H1 (cell line): ENCODE measurements around the gene RGS8. TPM values are rescaled to one million over a fixed set of nuclear protein-coding genes. Genes with fewer than 3 reads are reported as not detected.

Experiments used
- CTCF ChIA-PET: fragments of 300-600 bp; sonication (Branson Sonifier 250); formaldehyde crosslinking; loops from one replicate; lab custom pipeline; 2021; ENCODE audit not compliant: partially characterized antibody; lab: Charles Lee
- POLR2A ChIA-PET: fragments of 300-600 bp; sonication (Branson Sonifier 250); formaldehyde crosslinking; loops from one replicate; lab custom pipeline; 2021; ENCODE audit warnings: inconsistent platforms; ENCODE audit not compliant: partially characterized antibody; lab: Charles Lee
- DNase-seq, 2 experiments: peaks; one replicate each; pipeline versions ENCODE4 v3.0.0 to v3.0.0-alpha.2; 2010 to 2022; ENCODE audit warnings: low spot score in 2 of 2, low read depth in 1 of 2, mixed read lengths in 1 of 2
- FAIRE-seq: peaks from 2 replicates; lab custom pipeline; 2011; peaks lifted over from hg19 to GRCh38; lab: Jason Lieb, UNC
- H2AFZ ChIP-seq: 2 replicates; pipeline ENCODE4 v1.8.1; 2012; ENCODE audit warnings: low read length, inconsistent platforms
- H2AK5ac ChIP-seq: 2 replicates; pipeline ENCODE4 v1.6.1; 2013; ENCODE audit warnings: low read depth, low read length
- H2BK120ac ChIP-seq: replicated peaks from 2 replicates; pipeline ENCODE3; 2013; ENCODE audit warnings: low read depth, low read length, inconsistent platforms
- H2BK12ac ChIP-seq: 2 replicates; pipeline ENCODE4 v1.6.1; 2013; ENCODE audit warnings: low read depth, low read length
- H2BK15ac ChIP-seq: 2 replicates; pipeline ENCODE4 v1.6.1; 2013; ENCODE audit warnings: low read length
- H2BK20ac ChIP-seq: 2 replicates; pipeline ENCODE4 v1.6.1; 2013; ENCODE audit warnings: low read length
- H2BK5ac ChIP-seq: 2 replicates; pipeline ENCODE4 v1.6.1; 2013; ENCODE audit warnings: low read depth, low read length
- H3K14ac ChIP-seq: 2 replicates; pipeline ENCODE4 v1.6.1; 2013; ENCODE audit warnings: inconsistent platforms; ENCODE audit not compliant: insufficient read length
- H3K18ac ChIP-seq: 2 replicates; pipeline ENCODE4 v1.6.1; 2013; ENCODE audit warnings: low read length; ENCODE audit errors: extremely low read depth
- H3K23ac ChIP-seq: 2 replicates; pipeline ENCODE4 v1.6.1; 2013; ENCODE audit warnings: inconsistent platforms; ENCODE audit not compliant: insufficient read length
- H3K23me2 ChIP-seq: 2 replicates; pipeline ENCODE4 v1.6.1; 2013; ENCODE audit warnings: low read depth, low read length
- H3K27ac ChIP-seq: 2 replicates; pipeline ENCODE4 v1.6.1; 2011; ENCODE audit warnings: low read depth, low read length, inconsistent platforms
- H3K27me3 ChIP-seq, 4 experiments: replicated peaks in 1 of 4; 1 replicate in 1 of 4; 2 replicates in 3 of 4; pipeline versions ENCODE4 v1.6.1 to v1.8.1; 2011 to 2013; ENCODE audit warnings: low read length in 3 of 4, mild to moderate bottlenecking in 3 of 4, inconsistent platforms in 2 of 4, mixed read lengths in 2 of 4, moderate library complexity in 1 of 4; ENCODE audit not compliant: control insufficient read depth in 3 of 4, insufficient read depth in 3 of 4; ENCODE audit errors: extremely low read depth in 1 of 4
- H3K36me3 ChIP-seq, 4 experiments: 2 replicates each; pipeline versions ENCODE4 v1.6.1 to v1.8.1; 2011 to 2013; ENCODE audit warnings: mild to moderate bottlenecking in 4 of 4, low read length in 3 of 4, moderate library complexity in 2 of 4, control low read depth in 1 of 4, inconsistent platforms in 1 of 4; ENCODE audit not compliant: insufficient read depth in 4 of 4, control insufficient read depth in 2 of 4
- H3K4ac ChIP-seq: replicated peaks from 2 replicates; pipeline ENCODE3; 2013; ENCODE audit warnings: low read length, low read depth, mixed read lengths, inconsistent platforms; ENCODE audit not compliant: insufficient read length
- H3K4me1 ChIP-seq, 4 experiments: replicated peaks in 1 of 4; 1 replicate in 1 of 4; 2 replicates in 3 of 4; pipeline versions ENCODE4 v1.6.1 to v1.8.1; 2011 to 2013; ENCODE audit warnings: low read length in 3 of 4, inconsistent platforms in 2 of 4, mixed read lengths in 1 of 4; ENCODE audit not compliant: insufficient read depth in 4 of 4, control insufficient read depth in 3 of 4
- H3K4me2 ChIP-seq, 2 experiments: 2 replicates each; pipeline versions ENCODE4 v1.6.1 to v1.8.1; 2011 to 2013; ENCODE audit warnings: low read depth in 2 of 2, low read length in 2 of 2, control low read depth in 1 of 2, inconsistent platforms in 1 of 2, mild to moderate bottlenecking in 1 of 2; ENCODE audit not compliant: insufficient read depth in 1 of 2
- H3K4me3 ChIP-seq, 4 experiments: fragments of 200-600, 300-600 bp in 1 of 4; sonication (generic), shearing (Covaris generic), sonication (Bioruptor Twin) in 1 of 4; 2 replicates each; pipeline versions ENCODE4 v1.5.1 to v1.8.1; 2011 to 2016; ENCODE audit warnings: low read length in 4 of 4, low read depth in 3 of 4, control low read depth in 2 of 4, inconsistent platforms in 2 of 4, mild to moderate bottlenecking in 2 of 4, mixed read lengths in 1 of 4, moderate library complexity in 1 of 4; ENCODE audit not compliant: insufficient read depth in 2 of 4; ENCODE audit errors: extremely low read depth in 1 of 4
- H3K56ac ChIP-seq: replicated peaks from 2 replicates; pipeline ENCODE3; 2013; ENCODE audit warnings: low read depth, mild to moderate bottlenecking, mixed read lengths, low read length, inconsistent platforms; ENCODE audit not compliant: insufficient read length
- H3K79me1 ChIP-seq: 2 replicates; pipeline ENCODE4 v1.6.1; 2013; ENCODE audit warnings: low read depth, low read length, control low read depth
- H3K79me2 ChIP-seq, 2 experiments: 2 replicates each; pipeline versions ENCODE4 v1.6.1 to v1.8.1; 2012 to 2013; ENCODE audit warnings: low read length in 2 of 2, mild to moderate bottlenecking in 2 of 2, inconsistent platforms in 1 of 2; ENCODE audit not compliant: insufficient read depth in 2 of 2, control insufficient read depth in 1 of 2
- H3K9ac ChIP-seq, 4 experiments: replicated peaks in 1 of 4; 1 replicate in 1 of 4; 2 replicates in 3 of 4; pipeline versions ENCODE4 v1.6.1 to v1.8.1; 2011 to 2013; ENCODE audit warnings: low read depth in 3 of 4, low read length in 3 of 4, control low read depth in 2 of 4, mild to moderate bottlenecking in 2 of 4, moderate library complexity in 2 of 4, inconsistent platforms in 1 of 4; ENCODE audit errors: extremely low read depth in 1 of 4
- H3K9me3 ChIP-seq, 2 experiments: 2 replicates each; pipeline versions ENCODE4 v1.6.1 to v1.8.1; 2012 to 2013; ENCODE audit warnings: mild to moderate bottlenecking in 2 of 2, moderate library complexity in 2 of 2, control low read depth in 1 of 2, inconsistent platforms in 1 of 2, low read depth in 1 of 2, low read length in 1 of 2, mixed read lengths in 1 of 2; ENCODE audit not compliant: insufficient read depth in 2 of 2
- H4K20me1 ChIP-seq, 2 experiments: replicated peaks in 1 of 2; 2 replicates each; pipeline versions ENCODE3 to v1.8.1; 2011 to 2013; ENCODE audit warnings: inconsistent platforms in 2 of 2, low read length in 2 of 2, mild to moderate bottlenecking in 1 of 2; ENCODE audit not compliant: insufficient read depth in 2 of 2, control insufficient read depth in 1 of 2
- H4K5ac ChIP-seq: 2 replicates; pipeline ENCODE4 v1.6.1; 2013; ENCODE audit warnings: low read length, low read depth, mixed read lengths, inconsistent platforms; ENCODE audit not compliant: insufficient read length
- H4K8ac ChIP-seq: 2 replicates; pipeline ENCODE4 v1.8.0; 2013; ENCODE audit warnings: mild to moderate bottlenecking, moderate library complexity, low read length, inconsistent platforms; ENCODE audit not compliant: insufficient read depth; ENCODE audit errors: extremely low read depth
- H4K91ac ChIP-seq: replicated peaks from 2 replicates; pipeline ENCODE3; 2013; ENCODE audit warnings: low read length, mixed read lengths, inconsistent platforms; ENCODE audit not compliant: insufficient read length
- BCL11A ChIP-seq, 2 experiments: IDR thresholded peaks; one replicate each; pipeline ENCODE4 v1.6.1; 2011; ENCODE audit warnings: low read depth in 2 of 2, low read length in 2 of 2, mild to moderate bottlenecking in 2 of 2
- EZH2 ChIP-seq: fragments of 200-600 bp; sonication (generic); IDR thresholded peaks from 2 replicates; pipeline ENCODE4 v1.7.1; 2012; ENCODE audit warnings: low read depth, mild to moderate bottlenecking, moderate library complexity, low read length, inconsistent platforms; ENCODE audit not compliant: severe bottlenecking
- KDM4A ChIP-seq: IDR thresholded peaks from one replicate; pipeline ENCODE4 v1.7.1; 2012; ENCODE audit warnings: low read depth, mild to moderate bottlenecking, moderate library complexity, low read length, inconsistent platforms; ENCODE audit not compliant: severe bottlenecking
- NRF1 ChIP-seq: IDR thresholded peaks from 2 replicates; pipeline ENCODE4 v1.6.1; 2011; ENCODE audit warnings: mild to moderate bottlenecking, low read depth, low read length, improper control_type of control experiment
- POU5F1 ChIP-seq: IDR thresholded peaks from 2 replicates; pipeline ENCODE4 v1.6.1; 2011; ENCODE audit warnings: low read depth, mild to moderate bottlenecking, low read length, moderate library complexity
- RNF2 ChIP-seq: fragments of 200-900, 300-1000 bp; sonication (generic); IDR thresholded peaks from 2 replicates; pipeline ENCODE4 v1.7.1; 2016; ENCODE audit warnings: borderline replicate concordance, low read depth, mild to moderate bottlenecking, antibody characterized with exemption, low read length; ENCODE audit not compliant: poor library complexity, severe bottlenecking; ENCODE audit errors: missing control alignments
- SIRT6 ChIP-seq: IDR thresholded peaks from one replicate; pipeline ENCODE4 v1.7.1; 2012; ENCODE audit warnings: low read length, inconsistent platforms
- SIX5 ChIP-seq: IDR thresholded peaks from 2 replicates; pipeline ENCODE4 v1.6.1; 2011; ENCODE audit warnings: mild to moderate bottlenecking, low read depth, low read length
- SP2 ChIP-seq: IDR thresholded peaks from 2 replicates; pipeline ENCODE4 v1.6.1; 2012; ENCODE audit warnings: mild to moderate bottlenecking, low read length, inconsistent platforms
- SUZ12 ChIP-seq: fragments of 200-600 bp; sonication (generic); IDR thresholded peaks from 2 replicates; pipeline ENCODE4 v1.6.1; 2012; ENCODE audit warnings: mild to moderate bottlenecking, inconsistent platforms, low read length, moderate library complexity, mixed read lengths
- WGBS, 2 experiments: shearing (Covaris generic) in 1 of 2; methylation state at CpG; one replicate each; pipeline versions ENCODE4 v1.1.6 to v1.1.7; 2013 to 2015; ENCODE audit warnings: low lambda C conversion rate in 2 of 2, mixed read lengths in 2 of 2, inconsistent platforms in 1 of 2, low coverage in 1 of 2, missing lambda C conversion rate in 1 of 2; ENCODE audit not compliant: insufficient replicate concordance in 2 of 2, insufficient coverage in 1 of 2, insufficient read length in 1 of 2; ENCODE audit errors: extremely low coverage in 1 of 2, missing lambda C conversion rate in 1 of 2; 5-methylcytosine and 5-hydroxymethylcytosine counted together
- polyA plus RNA-seq, 7 experiments: library from polyadenylated mRNA; depleted of rRNA in 3 of 7; stranded (reverse) in 5 of 7; unstranded in 2 of 7; fragments of >200 nt in 5 of 7; fragments of 200-250 nt in 2 of 7; gene quantifications; 1 replicate in 5 of 7; 2 replicates in 1 of 7; 4 replicates in 1 of 7; pipeline versions ENCODE4 v1.2.1 to v1.2.3, GENCODE V29; 2011 to 2013; ENCODE audit warnings: missing spikeins in 2 of 7, mixed read lengths in 2 of 7
- total RNA-seq: library from RNA; stranded (reverse); fragmentation: NEBNext Ultra II Directional; extraction: Animal tissue kit (Norgen Biotek cat#: 25700); gene quantifications from 2 replicates; pipeline ENCODE4 v1.2.1, GENCODE V29; 2021
- TF ChIP-seq, protein P1 (sequence below), 3 experiments: IDR thresholded peaks; 1 replicate in 2 of 3; 2 replicates in 1 of 3; pipeline versions ENCODE4 v1.5.1 to v1.6.1; 2011; ENCODE audit warnings: low read length in 3 of 3, mild to moderate bottlenecking in 3 of 3, inconsistent platforms in 2 of 3, low read depth in 1 of 3, moderate library complexity in 1 of 3; ENCODE audit not compliant: insufficient read depth in 1 of 3; ENCODE audit errors: control extremely low read depth in 1 of 3

RGS8 gene
- total and polyA plus RNA-seq, 2 of the 8 experiments (the other 6 are each of a cell fraction or from before 2014, with no cell fraction given) = 0.13 to 0.23 TPM

DNA sequence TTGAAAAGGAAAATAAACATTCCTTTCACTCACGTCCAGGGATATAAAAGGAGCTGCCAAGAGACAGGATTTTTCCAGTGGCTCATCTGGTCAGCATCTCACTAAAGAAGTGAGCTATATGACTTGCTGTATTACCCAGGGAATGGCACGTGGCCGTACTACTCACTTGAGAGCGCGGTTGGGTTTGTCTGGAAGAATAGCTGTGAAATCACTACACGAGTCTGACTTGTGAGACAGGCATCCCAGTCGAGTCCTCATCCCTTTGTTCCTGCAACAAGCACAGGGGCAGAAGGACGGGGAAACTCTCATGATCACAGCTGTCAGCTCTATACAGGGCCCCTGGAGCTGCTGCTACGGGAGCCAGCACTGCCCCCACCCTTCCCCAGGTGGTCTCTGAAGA lies 17.7 kb downstream of the RGS8 start:
- Histone ChIP-seq H3K14ac (no peak overlapping the region), H3K4ac (no peak overlapping the region), H3K18ac (no peak overlapping the region), H3K4me2 (peak overlapping the region; percentile 4 to 25; a peak in 2 of 4 replicates), H3K79me1 (no peaks in the 10 kb centered on the region), H4K5ac (no peak overlapping the region), H3K4me1 (peaks cover 6 to 32% (median 21%) of the 10 kb centered on the region in 4 experiments), H3K9ac (no peak overlapping the region), H2BK15ac (no peak overlapping the region), H4K20me1 (no peaks in the 10 kb centered on the region), H3K23me2 (no peaks in the 10 kb centered on the region), H3K27ac (no peak overlapping the region), H4K91ac (peak overlapping the region; percentile 5), H3K4me3 (no peak overlapping the region), H2AK5ac (no peak overlapping the region), H3K23ac (no peak overlapping the region), H2BK5ac (no peak overlapping the region), H3K36me3 (no peaks in the 10 kb centered on the region), H2BK120ac (no peak overlapping the region), H3K27me3 (peaks cover 0 to 3% (median 0%) of the 10 kb centered on the region in 4 experiments; a peak in 3 of 7 replicates), H4K8ac (no peak overlapping the region), H3K56ac (no peak overlapping the region), H3K9me3 (no peaks in the 10 kb centered on the region), H2BK20ac (no peak overlapping the region; the same call in 1 of the 2 replicates), H2AFZ (peak overlapping the region; percentile 70; the same call in 1 of the 2 replicates), H3K79me2 (no peaks in the 10 kb centered on the region), H2BK12ac (no peak overlapping the region; the same call in 1 of the 2 replicates)
- CTCF ChIA-PET = interaction anchor here (0.5 to 4.1 kb wide), 16 partner anchors 23 to 582 kb away, joined by 3 to 28 read pairs (median 3); no protein-coding TSS in a partner anchor
- DNase-seq = no peak
- WGBS, 2 experiments = 30% methylated on average over 9 of the region's 9 CpGs; no CpG with 5 or more reads in 1 of the 2 experiments
- no peak for FAIRE-seq
- POLR2A ChIA-PET = interaction anchor here (0.6 to 3.3 kb wide), 8 partner anchors 9 to 66 kb away, joined by 3 to 17 read pairs (median 4); partner anchors contain the start of gene RGS16
- TF ChIP-seq BCL11A (IDR thresholded peaks at IDR 0.05; ENCODE audit: low read depth in 2 of 2, low read length in 2 of 2) = no peak
- no peak for TF ChIP-seq SUZ12
- TF ChIP-seq, protein P1, sequence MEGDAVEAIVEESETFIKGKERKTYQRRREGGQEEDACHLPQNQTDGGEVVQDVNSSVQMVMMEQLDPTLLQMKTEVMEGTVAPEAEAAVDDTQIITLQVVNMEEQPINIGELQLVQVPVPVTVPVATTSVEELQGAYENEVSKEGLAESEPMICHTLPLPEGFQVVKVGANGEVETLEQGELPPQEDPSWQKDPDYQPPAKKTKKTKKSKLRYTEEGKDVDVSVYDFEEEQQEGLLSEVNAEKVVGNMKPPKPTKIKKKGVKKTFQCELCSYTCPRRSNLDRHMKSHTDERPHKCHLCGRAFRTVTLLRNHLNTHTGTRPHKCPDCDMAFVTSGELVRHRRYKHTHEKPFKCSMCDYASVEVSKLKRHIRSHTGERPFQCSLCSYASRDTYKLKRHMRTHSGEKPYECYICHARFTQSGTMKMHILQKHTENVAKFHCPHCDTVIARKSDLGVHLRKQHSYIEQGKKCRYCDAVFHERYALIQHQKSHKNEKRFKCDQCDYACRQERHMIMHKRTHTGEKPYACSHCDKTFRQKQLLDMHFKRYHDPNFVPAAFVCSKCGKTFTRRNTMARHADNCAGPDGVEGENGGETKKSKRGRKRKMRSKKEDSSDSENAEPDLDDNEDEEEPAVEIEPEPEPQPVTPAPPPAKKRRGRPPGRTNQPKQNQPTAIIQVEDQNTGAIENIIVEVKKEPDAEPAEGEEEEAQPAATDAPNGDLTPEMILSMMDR (IDR thresholded peaks at IDR 0.05; ENCODE audit: control extremely low read depth in 1 of 3, insufficient read depth in 1 of 3, low read depth in 1 of 3, low read length in 3 of 3) = no peak
- no peak for TF ChIP-seq SIRT6
- TF ChIP-seq NRF1 = no peak
- TF ChIP-seq SIX5 = no peak
- no peak for TF ChIP-seq KDM4A
- TF ChIP-seq EZH2 = no peak
- no peak for TF ChIP-seq POU5F1
- no peak for TF ChIP-seq RNF2
- TF ChIP-seq SP2 = no peak
